ENCODE measurements around the gene C18orf32.
A peak's percentile ranks its signal among the peaks of the same experiment; 100 is the strongest.

GRCh38 chr18:49487711-49488310 lies 777 bp upstream of the C18orf32 start:
- TF ChIP-seq SMAD3 (CRISPR knock-in tag; IDR thresholded peaks at IDR 0.05), result no peak
- no peak for TF ChIP-seq KDM2A (CRISPR knock-in tag; IDR thresholded peaks at IDR 0.05; ENCODE audit: borderline replicate concordance, low read depth)
- no peak for TF ChIP-seq ZNF749 (CRISPR knock-in tag; IDR thresholded peaks at IDR 0.05; ENCODE audit: borderline replicate concordance)
- TF ChIP-seq CSRNP2 (CRISPR knock-in tag; conservative IDR thresholded peaks at IDR 0.05; ENCODE audit: low read depth), result no peak
- TF ChIP-seq SP2 (CRISPR knock-in tag; IDR thresholded peaks at IDR 0.05), result no peak
- TF ChIP-seq CTCF (CRISPR knock-in tag; IDR thresholded peaks at IDR 0.05), result no peak
- no peak for TF ChIP-seq XRCC5 (optimal IDR thresholded peaks at IDR 0.05; ENCODE audit: low read length)
- peak in 1 of 2 experiments; percentile 65; a peak in 2 of 4 replicates for TF ChIP-seq POLR2A (IDR thresholded peaks at IDR 0.05; ENCODE audit: insufficient read depth in 1 of 2, low read depth in 2 of 2, low read length in 2 of 2)

Measured in HepG2 (cell line).